GM21360 (cell line): Measurements from ENCODE around the gene MED9.
"Not testable (repeated sequence)": the region's sequence is repeated elsewhere in the genome, so short reads cannot be mapped to it uniquely, and the experiment has no call there.

ENCODE experiments used
- ATAC-seq: cut with Tn5 transposase; IDR thresholded peaks from one replicate; pipeline ENCODE4 v1.9.1; 2021; ENCODE audit warnings: mild to moderate bottlenecking, moderate library complexity; ENCODE audit not compliant: unreplicated experiment

MED9 gene

DNA sequence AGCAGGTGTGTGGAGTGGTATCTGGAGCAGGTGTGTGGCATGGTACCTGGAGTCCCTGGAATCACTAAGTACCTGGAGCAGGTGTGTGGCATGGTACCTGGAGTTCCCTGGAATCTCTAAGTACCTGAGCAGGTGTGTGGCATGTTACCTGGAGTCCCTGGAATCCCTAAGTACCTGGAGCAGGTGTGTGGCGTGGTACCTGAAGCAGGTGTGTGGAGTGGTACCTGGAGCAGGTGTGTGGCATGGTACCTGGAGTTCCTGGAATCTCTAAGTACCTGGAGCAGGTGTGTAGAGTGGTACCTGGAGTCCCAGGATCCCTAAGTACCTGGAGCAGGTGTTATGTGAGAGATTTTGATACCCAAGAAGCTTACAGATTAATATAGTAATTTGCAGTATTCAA lies 22.1 kb upstream of the MED9 start:
- ATAC-seq, result not testable (repeated sequence)

DNA sequence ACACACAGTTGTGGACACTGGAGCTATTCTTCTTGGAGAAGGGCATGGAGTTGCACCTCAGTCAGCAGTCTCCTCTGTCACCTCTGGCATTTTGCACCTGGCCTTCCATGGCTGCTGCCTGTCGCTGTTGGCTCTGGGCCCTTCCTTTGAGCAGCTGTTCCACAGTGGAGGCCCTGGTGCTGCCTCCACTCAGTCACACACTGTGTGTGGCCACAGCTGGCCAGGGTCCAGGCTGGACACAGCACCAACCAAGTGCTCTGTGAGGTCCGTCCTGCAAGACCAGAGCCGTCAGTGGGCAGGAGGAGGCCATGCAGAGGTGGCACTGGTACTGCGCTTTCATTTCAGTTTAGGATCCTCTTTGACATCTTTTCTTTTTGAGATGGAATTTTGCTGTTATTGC lies 21.6 kb upstream of the MED9 start:
- no peak for ATAC-seq

- ATAC-seq, result no peak
These were observed 20.5 kb upstream of the MED9 start for GRCh38 chr17:17456251-17456650.

GRCh38 chr17:17457680-17458079 lies 19.1 kb upstream of the MED9 start:
- no peak for ATAC-seq

GRCh38 chr17:17460038-17460437 lies 16.8 kb upstream of the MED9 start:
- no peak for ATAC-seq

- ATAC-seq, result no peak
These were observed 14.6 kb upstream of the MED9 start for GRCh38 chr17:17462048-17462824.

DNA sequence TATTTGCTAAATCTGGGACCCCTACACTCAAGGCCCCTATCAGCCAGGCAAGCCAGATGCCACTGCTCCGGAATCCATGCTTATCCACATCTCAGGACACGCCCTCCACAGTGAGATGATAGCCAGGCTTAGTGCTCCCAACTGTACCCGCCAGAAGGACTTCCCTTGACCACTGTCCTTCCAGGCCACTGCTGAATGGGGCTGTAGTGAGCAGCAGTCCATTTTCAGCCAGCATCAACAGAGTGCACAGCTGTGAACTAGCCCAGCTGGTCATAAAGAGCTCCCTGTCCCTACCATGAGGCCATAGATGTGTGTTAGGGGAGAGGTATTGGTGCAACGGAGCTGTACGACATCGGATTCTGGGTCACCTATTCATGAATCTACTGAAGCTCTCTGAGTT lies 13.0 kb upstream of the MED9 start:
- ATAC-seq, result no peak

DNA sequence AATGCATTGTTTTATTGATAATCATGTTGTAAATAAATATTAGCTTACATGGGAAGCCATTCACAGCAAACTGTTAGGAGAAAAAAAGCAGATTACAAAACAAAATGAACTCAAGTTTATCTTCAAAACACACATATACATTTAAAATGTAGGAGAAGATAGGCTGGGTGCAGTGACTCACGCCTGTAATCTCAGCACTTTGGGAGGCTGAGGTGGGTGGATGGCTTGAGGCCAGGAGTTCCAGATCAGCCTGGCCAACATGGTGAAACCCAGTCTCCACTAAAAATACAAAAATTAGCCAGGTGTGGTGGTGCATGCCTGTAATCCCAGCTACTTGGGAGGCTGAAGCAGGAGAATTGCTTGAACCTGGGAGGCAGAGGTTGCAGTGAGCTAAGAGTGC lies 10.9 kb upstream of the MED9 start:
- not testable (repeated sequence) for ATAC-seq

DNA sequence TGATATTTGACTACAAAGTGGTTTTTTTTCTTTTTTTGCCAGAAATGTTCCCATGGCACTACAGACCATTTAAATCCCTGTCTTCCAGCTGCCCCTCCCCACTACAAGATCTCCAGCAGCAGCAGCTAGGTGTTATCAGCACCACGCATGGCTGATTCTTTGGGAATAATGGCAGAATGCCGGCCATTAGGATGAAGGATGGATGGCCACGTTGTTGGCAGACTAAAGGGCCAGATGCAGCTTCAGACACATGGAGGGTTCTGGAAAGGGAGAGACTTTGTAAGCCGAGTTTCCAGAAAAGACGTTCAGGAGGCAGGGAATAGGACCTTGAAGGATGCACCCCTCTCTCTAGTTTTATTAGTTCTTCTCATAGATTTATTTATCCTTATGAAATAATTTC lies 10.3 kb upstream of the MED9 start:
- no peak for ATAC-seq

GRCh38 chr17:17467016-17467415 lies 9.8 kb upstream of the MED9 start:
- no peak for ATAC-seq

GRCh38 chr17:17467720-17468119 lies 9.1 kb upstream of the MED9 start:
- no peak for ATAC-seq

DNA sequence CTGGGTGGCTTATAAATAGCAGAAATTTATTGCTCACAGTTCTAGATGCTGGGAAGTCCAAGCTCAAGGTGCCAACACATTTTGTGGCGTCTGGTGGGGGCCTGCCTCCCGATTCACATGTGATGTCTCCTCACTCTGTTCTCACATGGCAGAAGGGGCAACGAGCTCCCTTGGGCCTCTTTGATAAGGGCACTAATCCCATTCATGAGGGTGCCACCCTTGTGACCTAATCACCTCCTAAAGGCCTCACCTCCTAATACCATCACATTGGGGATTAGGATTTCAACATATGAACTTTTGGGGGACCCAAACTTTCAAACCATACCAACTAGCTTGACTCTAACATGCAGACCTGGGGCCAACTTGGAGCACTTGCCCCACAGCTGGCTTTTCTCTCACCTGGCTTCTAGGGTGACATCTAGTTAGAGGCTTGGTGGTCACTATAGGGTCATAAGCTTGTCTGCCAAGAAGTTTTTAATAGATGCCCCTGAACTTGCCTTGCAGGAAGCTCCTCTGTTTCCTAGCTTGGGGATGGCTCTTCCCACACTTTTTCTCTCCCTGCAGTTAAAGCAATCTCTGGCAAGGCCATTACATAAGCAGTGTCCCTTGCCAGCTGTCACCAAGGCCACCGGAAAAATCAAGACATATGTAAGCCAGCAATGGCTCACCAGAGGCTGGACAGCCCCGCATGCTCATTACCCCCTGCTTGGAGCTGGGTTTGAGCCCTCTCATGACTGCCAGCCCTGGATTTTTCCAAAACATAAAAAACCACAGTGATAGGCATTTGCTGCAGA lies 8.4 kb upstream of the MED9 start:
- ATAC-seq, result no peak

GRCh38 chr17:17469358-17469757 lies 7.4 kb upstream of the MED9 start:
- ATAC-seq, result no peak

- ATAC-seq, result no peak
These were observed 6.8 kb upstream of the MED9 start for GRCh38 chr17:17469996-17470395.

GRCh38 chr17:17472333-17472920 lies 4.4 kb upstream of the MED9 start:
- no peak for ATAC-seq

- ATAC-seq, result no peak
These were observed 2.5 kb upstream of the MED9 start for GRCh38 chr17:17474341-17474740.

DNA sequence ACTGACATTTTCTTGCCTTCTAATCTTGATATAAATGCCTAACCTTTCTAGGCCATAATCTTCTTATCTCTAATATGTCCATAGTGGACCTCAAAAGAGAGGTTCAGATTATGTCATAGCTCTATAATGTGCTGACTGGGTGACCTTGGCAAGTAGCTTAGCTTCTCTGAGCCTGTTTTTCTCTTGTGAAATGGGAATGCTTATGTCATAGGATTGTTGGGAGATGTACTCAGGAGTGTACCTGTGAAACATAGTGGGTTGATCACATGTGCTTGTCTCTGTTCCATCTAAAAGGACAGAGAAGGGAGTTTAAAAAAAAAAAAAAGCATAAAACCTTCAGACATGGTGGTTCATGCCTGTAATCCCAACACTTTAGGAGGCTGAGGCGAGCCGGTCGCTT lies 2.4 kb downstream of the MED9 start:
- no peak for ATAC-seq

DNA sequence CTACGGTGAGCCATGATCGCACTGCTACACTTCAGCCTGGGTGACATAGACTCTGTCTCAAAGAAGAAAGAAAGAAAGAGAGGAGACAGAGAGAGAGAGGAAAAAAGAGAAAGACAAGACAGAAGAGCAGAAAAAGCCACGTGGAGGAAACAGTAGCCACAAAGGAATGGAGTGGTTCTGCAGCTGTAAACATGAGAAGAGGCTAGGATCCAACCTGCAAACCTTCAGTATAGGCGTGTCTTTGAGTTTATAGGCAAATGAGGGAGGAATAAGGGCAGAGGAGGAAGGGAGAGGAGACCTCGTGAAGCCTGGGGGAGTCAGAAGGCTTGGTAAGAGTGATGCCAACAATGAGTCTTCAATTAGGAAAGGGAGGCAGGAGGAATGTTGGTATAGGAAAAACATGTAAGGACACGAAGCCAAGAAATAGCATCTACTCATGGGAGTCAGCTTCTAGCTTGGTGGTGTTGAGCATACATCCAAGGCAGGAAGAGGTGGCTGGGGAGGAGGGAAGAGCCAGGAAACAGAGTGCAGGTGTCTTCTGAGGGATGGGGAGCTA lies 3.9 kb downstream of the MED9 start:
- ATAC-seq, result no peak

DNA sequence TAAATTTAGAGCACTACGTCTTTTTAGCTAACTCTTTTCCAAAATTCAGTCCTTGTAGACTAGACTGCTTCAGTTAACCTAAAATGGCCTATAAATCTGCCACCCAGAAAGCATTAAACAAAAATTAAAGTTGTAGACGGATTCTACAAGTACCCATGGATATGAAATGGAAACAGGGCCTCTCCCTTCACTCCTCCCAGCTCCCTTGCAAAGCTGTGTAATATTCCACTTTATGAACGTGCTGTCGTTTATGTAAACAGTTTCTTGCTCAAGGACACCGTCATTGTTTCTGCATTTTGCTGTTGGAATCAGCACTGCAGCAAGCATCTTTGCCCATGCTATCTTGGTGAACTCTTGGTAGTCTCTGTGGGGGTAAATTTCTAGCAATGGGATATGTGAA lies 5.1 kb downstream of the MED9 start:
- ATAC-seq, result no peak

DNA sequence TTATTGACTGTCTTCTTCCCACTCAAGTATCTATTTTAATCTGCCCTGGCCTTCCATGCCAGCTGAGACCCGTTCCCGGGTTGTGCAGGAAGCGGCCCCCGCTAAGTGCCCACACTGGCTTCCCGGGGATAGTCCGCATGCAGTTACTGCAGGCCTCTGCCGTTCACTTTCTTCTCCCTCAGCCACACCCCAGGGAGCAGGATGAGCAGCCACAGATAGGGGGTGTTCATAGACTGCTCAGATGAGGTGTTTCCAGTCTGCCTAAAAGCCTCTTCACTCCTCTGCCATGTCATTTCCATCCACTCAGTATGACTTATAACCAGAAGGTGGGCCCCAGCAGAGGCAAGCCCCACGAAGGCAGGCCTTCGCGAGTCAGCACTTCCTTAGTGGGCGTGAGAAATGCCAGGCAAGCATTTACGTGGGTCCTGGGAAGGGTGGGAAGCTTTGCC lies 7.7 kb downstream of the MED9 start:
- no peak for ATAC-seq

GRCh38 chr17:17485420-17485819 lies 8.6 kb downstream of the MED9 start:
- no peak for ATAC-seq

GRCh38 chr17:17486416-17486815 lies 9.6 kb downstream of the MED9 start:
- ATAC-seq, result not testable (repeated sequence)
